ENCODE data around the gene SELENOH. TPM values are rescaled to one million over a fixed set of nuclear protein-coding genes. Genes with fewer than 3 reads are reported as not detected.
"Not testable (repeated sequence)": the region's sequence is repeated elsewhere in the genome, so short reads cannot be mapped to it uniquely, and the experiment has no call there.

The SELENOH gene
- total RNA-seq, 2 experiments from 2014 or later, result 48.0 to 48.5 TPM

DNA sequence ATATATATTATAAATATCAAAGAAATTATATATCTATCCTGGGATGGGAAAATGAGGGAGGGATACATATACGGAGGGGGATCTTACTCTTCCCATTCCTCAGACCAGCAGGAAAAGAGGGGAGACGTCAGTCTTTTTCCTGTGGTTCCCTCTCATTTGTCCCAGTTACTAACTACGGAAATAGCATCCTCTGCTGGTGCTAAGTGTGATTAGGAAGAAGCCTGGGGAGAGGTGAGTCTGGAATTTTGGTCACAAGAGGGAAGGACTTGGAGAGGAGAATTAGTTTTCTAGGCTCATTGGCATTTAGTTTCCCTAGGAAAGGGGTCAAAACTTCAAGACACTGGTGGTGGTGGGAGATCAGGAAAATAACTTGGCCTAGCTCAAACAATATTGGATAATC is 40.9 kb upstream of the SELENOH start:
- POLR2A ChIA-PET, result interaction anchor here (0.7 kb wide), 1 partner anchor 12 kb away, joined by 3 read pairs; the partner anchor contains the start of gene MED19
- H3K9me3 Mint-ChIP-seq, result no peaks in the 10 kb centered on the region
- CTCF ChIA-PET, result no interaction called here
- no peaks in the 10 kb centered on the region for H3K27me3 ChIP-seq (ENCODE audit: control insufficient read depth in 1 of 2, insufficient read depth in 2 of 2, low read length in 2 of 2)
- peaks cover 79% of the 10 kb centered on the region for H3K36me3 Mint-ChIP-seq (ENCODE audit: low read depth)
- peaks cover 62% of the 10 kb centered on the region for H3K36me3 ChIP-seq (ENCODE audit: insufficient read depth, low read length)
- no peaks in the 10 kb centered on the region for H3K4me1 Mint-ChIP-seq (ENCODE audit: low read depth)
- H3K4me3 ChIP-seq (ENCODE audit: low read length), result no peak overlapping the region
- H3K4me1 ChIP-seq (ENCODE audit: insufficient read depth, low read length), result no peaks in the 10 kb centered on the region
- no peaks in the 10 kb centered on the region for H3K9me3 ChIP-seq (ENCODE audit: control insufficient read depth in 1 of 2, insufficient read depth in 1 of 2, low read length in 2 of 2)
- DNase-seq (no peak), ATAC-seq (ENCODE audit: poor library complexity) (no peak)
- H3K4me3 Mint-ChIP-seq, result no peak overlapping the region
- H3K27ac ChIP-seq (ENCODE audit: low read depth in 1 of 2, low read length in 2 of 2), result no peak overlapping the region
- H3K27ac Mint-ChIP-seq, result no peak overlapping the region
- TF ChIP-seq, protein P1, sequence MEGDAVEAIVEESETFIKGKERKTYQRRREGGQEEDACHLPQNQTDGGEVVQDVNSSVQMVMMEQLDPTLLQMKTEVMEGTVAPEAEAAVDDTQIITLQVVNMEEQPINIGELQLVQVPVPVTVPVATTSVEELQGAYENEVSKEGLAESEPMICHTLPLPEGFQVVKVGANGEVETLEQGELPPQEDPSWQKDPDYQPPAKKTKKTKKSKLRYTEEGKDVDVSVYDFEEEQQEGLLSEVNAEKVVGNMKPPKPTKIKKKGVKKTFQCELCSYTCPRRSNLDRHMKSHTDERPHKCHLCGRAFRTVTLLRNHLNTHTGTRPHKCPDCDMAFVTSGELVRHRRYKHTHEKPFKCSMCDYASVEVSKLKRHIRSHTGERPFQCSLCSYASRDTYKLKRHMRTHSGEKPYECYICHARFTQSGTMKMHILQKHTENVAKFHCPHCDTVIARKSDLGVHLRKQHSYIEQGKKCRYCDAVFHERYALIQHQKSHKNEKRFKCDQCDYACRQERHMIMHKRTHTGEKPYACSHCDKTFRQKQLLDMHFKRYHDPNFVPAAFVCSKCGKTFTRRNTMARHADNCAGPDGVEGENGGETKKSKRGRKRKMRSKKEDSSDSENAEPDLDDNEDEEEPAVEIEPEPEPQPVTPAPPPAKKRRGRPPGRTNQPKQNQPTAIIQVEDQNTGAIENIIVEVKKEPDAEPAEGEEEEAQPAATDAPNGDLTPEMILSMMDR (IDR thresholded peaks at IDR 0.05), result no peak
- intact Hi-C loops (cut with DNase I, micrococcal nuclease), result no loop called here
- H3K27me3 Mint-ChIP-seq, result no peaks in the 10 kb centered on the region

DNA sequence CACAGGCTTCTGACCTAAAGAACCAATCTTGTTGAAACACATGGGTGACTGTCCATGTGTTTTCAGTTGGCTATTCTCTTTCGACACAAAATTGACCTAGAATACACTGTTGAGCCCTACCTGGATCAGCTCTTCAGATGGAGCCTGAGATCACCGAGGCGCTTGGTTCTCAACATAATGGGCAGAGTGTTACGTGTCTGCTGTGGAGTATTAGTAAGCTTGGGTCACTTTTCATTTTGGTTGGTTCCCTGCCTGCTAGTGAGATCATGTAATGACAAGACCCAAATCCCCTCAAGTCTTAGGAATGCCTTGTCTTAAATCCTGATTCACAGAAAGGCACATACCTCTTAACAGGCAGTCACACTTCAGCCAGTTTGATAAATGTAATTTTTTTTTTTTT is 38.0 kb upstream of the SELENOH start:
- Mint-ChIP-seq H3K4me3 (no peak overlapping the region), H3K27ac (no peak overlapping the region), H3K4me1 (ENCODE audit: low read depth) (peaks cover 4% of the 10 kb centered on the region), H3K36me3 (ENCODE audit: low read depth) (peaks cover 67% of the 10 kb centered on the region), H3K9me3 (no peaks in the 10 kb centered on the region), H3K27me3 (no peaks in the 10 kb centered on the region)
- DNase-seq (no peak), ATAC-seq (ENCODE audit: poor library complexity) (no peak)
- Histone ChIP-seq H3K27ac (ENCODE audit: low read depth in 1 of 2, low read length in 2 of 2) (no peak overlapping the region), H3K36me3 (ENCODE audit: insufficient read depth, low read length) (peaks cover 44% of the 10 kb centered on the region), H3K9me3 (ENCODE audit: control insufficient read depth in 1 of 2, insufficient read depth in 1 of 2, low read length in 2 of 2) (no peaks in the 10 kb centered on the region), H3K27me3 (ENCODE audit: control insufficient read depth in 1 of 2, insufficient read depth in 2 of 2, low read length in 2 of 2) (no peaks in the 10 kb centered on the region), H3K4me1 (ENCODE audit: insufficient read depth, low read length) (no peaks in the 10 kb centered on the region), H3K4me3 (ENCODE audit: low read length) (no peak overlapping the region)
- CTCF ChIA-PET, result interaction anchor here (3.3 kb wide), 1 partner anchor 97 kb away, joined by 12 read pairs; no protein-coding TSS in a partner anchor
- POLR2A ChIA-PET, result interaction anchor here (0.9 to 1.5 kb wide), 3 partner anchors 9 to 135 kb away, joined by 3 read pairs; partner anchors contain the start of genes MED19, TMX2 and UBE2L6
- intact Hi-C loops (cut with DNase I, micrococcal nuclease), result no loop called here
- TF ChIP-seq, protein P1 (IDR thresholded peaks at IDR 0.05), result no peak

DNA sequence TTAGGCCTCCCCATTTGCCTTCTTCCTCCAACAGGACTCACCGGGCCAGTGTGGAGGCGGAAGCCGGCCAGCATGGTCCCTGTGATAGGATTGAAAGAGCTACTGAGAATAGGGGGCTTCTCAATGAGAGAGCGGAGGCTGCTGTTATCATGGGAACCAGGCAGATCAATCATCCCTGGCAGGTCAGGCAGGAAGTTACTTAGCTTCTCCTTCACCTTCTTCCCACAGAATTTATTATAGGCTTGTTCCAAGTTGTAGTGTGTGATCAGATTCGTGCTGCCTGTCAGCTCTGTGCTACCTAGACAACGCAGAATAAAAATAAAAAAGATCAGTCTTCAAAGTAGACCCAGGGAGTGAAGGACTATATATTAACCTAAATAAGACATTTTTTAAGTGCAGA is 36.4 kb upstream of the SELENOH start:
- H3K27ac ChIP-seq (ENCODE audit: low read depth in 1 of 2, low read length in 2 of 2), result no peak overlapping the region
- peaks cover 55% of the 10 kb centered on the region for H3K36me3 Mint-ChIP-seq (ENCODE audit: low read depth)
- DNase-seq (no peak), ATAC-seq (ENCODE audit: poor library complexity) (no peak)
- H3K4me3 Mint-ChIP-seq, result no peak overlapping the region
- H3K9me3 ChIP-seq (ENCODE audit: control insufficient read depth in 1 of 2, insufficient read depth in 1 of 2, low read length in 2 of 2), result no peaks in the 10 kb centered on the region
- no peak overlapping the region for H3K4me3 ChIP-seq (ENCODE audit: low read length)
- peaks cover 12% of the 10 kb centered on the region for H3K4me1 Mint-ChIP-seq (ENCODE audit: low read depth)
- H3K4me1 ChIP-seq (ENCODE audit: insufficient read depth, low read length), result no peaks in the 10 kb centered on the region
- intact Hi-C loops (cut with DNase I, micrococcal nuclease), result no loop called here
- ChIA-PET POLR2A (interaction anchor here (1.5 kb wide), 1 partner anchor 137 kb away, joined by 3 read pairs; the partner anchor contains the start of gene UBE2L6), CTCF (interaction anchor here (3.3 kb wide), 1 partner anchor 96 kb away, joined by 12 read pairs; no protein-coding TSS in a partner anchor)
- H3K27me3 Mint-ChIP-seq, result no peaks in the 10 kb centered on the region
- no peaks in the 10 kb centered on the region for H3K27me3 ChIP-seq (ENCODE audit: control insufficient read depth in 1 of 2, insufficient read depth in 2 of 2, low read length in 2 of 2)
- TF ChIP-seq, protein P1 (IDR thresholded peaks at IDR 0.05), result no peak
- H3K9me3 Mint-ChIP-seq, result no peaks in the 10 kb centered on the region
- no peak overlapping the region for H3K27ac Mint-ChIP-seq
- peaks cover 33% of the 10 kb centered on the region for H3K36me3 ChIP-seq (ENCODE audit: insufficient read depth, low read length)

DNA sequence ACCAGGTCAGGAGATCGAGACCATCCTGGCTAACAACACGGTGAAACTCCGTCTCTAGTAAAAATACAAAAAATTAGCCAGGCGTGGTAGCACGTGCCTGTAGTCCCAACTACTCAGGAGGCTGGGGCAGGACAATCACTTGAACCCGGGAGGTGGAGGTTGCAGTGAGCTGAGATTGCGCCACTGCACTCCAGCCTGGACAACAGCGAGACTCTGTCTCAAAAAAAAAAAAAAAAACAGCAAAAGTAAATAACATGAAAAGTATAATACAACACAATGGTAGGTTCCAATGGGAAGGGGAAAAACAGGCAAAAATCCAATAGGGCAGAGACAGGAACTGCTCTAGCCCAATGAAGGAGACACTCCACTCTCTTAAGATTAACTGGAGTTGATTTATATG is 35.9 kb upstream of the SELENOH start:
- H3K4me1 ChIP-seq (ENCODE audit: insufficient read depth, low read length); H3K9me3 Mint-ChIP-seq; H3K4me3 Mint-ChIP-seq; H3K27ac Mint-ChIP-seq; ATAC-seq (ENCODE audit: poor library complexity); H3K27me3 Mint-ChIP-seq; DNase-seq; H3K27ac ChIP-seq (ENCODE audit: low read depth in 1 of 2, low read length in 2 of 2); H3K27me3 ChIP-seq (ENCODE audit: control insufficient read depth in 1 of 2, insufficient read depth in 2 of 2, low read length in 2 of 2); H3K4me3 ChIP-seq (ENCODE audit: low read length); intact Hi-C loops (cut with DNase I, micrococcal nuclease); H3K9me3 ChIP-seq (ENCODE audit: control insufficient read depth in 1 of 2, insufficient read depth in 1 of 2, low read length in 2 of 2); POLR2A ChIA-PET: not testable (repeated sequence)
- CTCF ChIA-PET, result interaction anchor here (3.3 kb wide), 1 partner anchor 95 kb away, joined by 12 read pairs; no protein-coding TSS in a partner anchor
- H3K4me1 Mint-ChIP-seq (ENCODE audit: low read depth), result peaks cover 17% of the 10 kb centered on the region
- H3K36me3 Mint-ChIP-seq (ENCODE audit: low read depth), result peaks cover 54% of the 10 kb centered on the region
- peaks cover 28% of the 10 kb centered on the region for H3K36me3 ChIP-seq (ENCODE audit: insufficient read depth, low read length)

Measured in CD4-positive, alpha-beta T cell (primary cell).